ENCODE data around the gene CYTIP.
"Not testable (repeated sequence)": the region's sequence is repeated elsewhere in the genome, so short reads cannot be mapped to it uniquely, and the experiment has no call there.

CYTIP gene

DNA sequence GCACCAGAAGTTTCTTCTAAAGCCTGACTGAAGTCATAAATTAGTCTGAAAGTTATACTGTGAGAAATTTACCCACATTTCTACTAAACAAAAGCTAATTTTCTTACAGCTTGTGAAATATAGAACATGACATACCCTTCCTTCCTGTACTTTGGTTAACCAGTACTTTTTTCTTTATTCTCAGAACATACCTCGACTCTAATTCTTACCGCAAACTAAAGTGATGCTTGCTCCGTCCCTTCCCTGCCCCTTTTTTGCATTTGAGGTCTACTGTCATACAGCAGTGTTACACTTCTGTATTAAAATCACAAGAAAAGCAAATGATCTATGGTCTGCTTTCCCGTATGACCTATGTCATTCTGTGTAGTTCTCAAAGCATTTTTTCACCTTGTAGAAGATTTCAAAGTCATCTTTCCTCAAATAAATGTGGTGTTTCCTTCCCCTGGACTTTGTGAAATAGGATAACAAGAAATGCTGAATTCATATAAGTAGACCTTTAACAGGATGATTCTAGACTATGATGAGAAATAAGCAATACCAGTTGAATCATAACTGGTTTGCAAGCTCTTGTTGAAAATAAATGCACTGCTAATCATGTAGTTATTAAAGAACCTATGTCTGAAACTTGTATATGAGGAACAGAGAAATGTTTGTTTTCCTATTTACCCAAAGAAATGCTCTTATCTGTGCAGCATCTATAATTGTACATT, 30.4 kb downstream of the CYTIP start:
- TF ChIP-seq, protein P1, sequence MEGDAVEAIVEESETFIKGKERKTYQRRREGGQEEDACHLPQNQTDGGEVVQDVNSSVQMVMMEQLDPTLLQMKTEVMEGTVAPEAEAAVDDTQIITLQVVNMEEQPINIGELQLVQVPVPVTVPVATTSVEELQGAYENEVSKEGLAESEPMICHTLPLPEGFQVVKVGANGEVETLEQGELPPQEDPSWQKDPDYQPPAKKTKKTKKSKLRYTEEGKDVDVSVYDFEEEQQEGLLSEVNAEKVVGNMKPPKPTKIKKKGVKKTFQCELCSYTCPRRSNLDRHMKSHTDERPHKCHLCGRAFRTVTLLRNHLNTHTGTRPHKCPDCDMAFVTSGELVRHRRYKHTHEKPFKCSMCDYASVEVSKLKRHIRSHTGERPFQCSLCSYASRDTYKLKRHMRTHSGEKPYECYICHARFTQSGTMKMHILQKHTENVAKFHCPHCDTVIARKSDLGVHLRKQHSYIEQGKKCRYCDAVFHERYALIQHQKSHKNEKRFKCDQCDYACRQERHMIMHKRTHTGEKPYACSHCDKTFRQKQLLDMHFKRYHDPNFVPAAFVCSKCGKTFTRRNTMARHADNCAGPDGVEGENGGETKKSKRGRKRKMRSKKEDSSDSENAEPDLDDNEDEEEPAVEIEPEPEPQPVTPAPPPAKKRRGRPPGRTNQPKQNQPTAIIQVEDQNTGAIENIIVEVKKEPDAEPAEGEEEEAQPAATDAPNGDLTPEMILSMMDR (IDR thresholded peaks at IDR 0.05; ENCODE audit: borderline replicate concordance, control extremely low read depth, extremely low read depth, insufficient read depth, missing control alignments), result no peak
- in situ Hi-C loops (cut with MboI; ENCODE audit: low sequenced_read_pairs, unreplicated experiment), result no loop called here
- DNase-seq (ENCODE audit: low spot score), result peak; percentile 55

DNA sequence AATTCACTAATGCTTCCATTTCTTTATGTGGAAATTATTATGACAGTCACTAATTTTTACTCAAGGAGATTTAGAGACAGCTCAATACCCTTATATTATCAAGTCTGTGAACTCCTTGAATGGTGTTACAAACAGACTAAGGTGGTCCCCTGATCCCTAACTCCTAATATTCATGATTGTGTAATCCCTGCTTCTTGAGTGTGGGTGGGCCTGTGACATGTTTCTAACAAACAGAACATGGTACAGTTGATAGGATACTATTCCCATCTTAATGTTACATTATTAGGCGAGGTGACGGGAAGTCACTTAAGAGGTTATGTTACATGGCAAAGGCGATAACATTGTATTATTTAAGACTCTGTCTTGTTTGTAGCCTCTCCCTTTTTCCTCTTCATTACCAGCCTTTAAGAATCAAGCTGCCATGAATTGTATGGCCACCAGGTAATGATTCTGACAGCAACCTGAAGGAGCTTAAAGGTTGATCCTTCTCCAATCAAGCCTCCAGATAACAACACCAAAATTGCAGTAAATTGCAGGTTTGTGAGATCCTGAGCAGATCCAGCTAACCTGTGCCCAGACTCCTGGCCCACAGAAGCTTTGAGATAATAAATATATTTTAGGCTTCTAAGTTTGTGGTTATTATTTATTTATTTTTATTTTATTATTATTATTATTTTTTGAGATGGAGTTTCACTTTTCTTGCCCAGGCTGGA, 32.1 kb downstream of the CYTIP start:
- no peak for DNase-seq (ENCODE audit: low spot score)
- TF ChIP-seq, protein P1 (IDR thresholded peaks at IDR 0.05; ENCODE audit: borderline replicate concordance, control extremely low read depth, extremely low read depth, insufficient read depth, missing control alignments), result no peak
- in situ Hi-C loops (cut with MboI; ENCODE audit: low sequenced_read_pairs, unreplicated experiment), result no loop called here

DNA sequence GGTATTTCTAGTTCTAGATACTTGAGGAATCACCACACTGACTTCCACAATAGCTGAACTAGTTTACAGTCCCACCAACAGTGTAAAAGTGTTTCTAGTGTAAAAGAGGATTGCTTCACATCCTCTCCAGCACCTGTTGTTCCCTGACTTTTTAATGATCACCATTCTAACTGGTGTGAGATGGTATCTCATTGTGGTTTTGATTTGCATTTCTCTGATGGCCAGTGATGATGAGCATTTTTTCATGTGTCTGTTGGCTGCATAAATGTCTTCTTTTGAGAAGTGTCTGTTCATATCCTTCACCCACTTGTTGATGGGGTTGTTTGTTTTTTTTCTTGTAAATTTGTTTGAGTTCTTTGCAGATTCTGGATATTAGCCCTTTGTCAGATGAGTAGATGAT, 38.5 kb downstream of the CYTIP start:
- DNase-seq (ENCODE audit: low spot score); in situ Hi-C loops (cut with MboI; ENCODE audit: low sequenced_read_pairs, unreplicated experiment): not testable (repeated sequence)

DNA sequence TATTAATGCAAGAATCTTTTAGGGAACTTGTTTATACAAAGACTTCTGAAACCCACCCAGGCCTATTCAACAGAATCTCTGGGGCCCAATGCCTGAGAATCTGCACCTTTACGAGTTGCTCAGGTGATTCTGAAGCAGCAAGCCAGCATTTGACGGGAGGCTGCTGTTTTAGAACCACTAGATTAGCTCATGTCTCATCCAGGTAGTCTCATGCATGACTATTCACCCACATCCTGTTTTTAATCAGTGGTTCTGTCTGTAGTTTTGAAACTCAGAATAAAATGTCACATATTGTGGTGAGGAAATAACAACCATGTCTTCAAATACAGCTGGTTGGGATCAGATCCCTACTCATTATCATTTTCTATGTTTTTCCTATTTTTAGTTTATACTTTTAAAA, 39.5 kb downstream of the CYTIP start:
- peak; percentile 72 for DNase-seq (ENCODE audit: low spot score)
- TF ChIP-seq, protein P1 (IDR thresholded peaks at IDR 0.05; ENCODE audit: borderline replicate concordance, control extremely low read depth, extremely low read depth, insufficient read depth, missing control alignments), result no peak
- in situ Hi-C loops (cut with MboI; ENCODE audit: low sequenced_read_pairs, unreplicated experiment), result no loop called here

DNA sequence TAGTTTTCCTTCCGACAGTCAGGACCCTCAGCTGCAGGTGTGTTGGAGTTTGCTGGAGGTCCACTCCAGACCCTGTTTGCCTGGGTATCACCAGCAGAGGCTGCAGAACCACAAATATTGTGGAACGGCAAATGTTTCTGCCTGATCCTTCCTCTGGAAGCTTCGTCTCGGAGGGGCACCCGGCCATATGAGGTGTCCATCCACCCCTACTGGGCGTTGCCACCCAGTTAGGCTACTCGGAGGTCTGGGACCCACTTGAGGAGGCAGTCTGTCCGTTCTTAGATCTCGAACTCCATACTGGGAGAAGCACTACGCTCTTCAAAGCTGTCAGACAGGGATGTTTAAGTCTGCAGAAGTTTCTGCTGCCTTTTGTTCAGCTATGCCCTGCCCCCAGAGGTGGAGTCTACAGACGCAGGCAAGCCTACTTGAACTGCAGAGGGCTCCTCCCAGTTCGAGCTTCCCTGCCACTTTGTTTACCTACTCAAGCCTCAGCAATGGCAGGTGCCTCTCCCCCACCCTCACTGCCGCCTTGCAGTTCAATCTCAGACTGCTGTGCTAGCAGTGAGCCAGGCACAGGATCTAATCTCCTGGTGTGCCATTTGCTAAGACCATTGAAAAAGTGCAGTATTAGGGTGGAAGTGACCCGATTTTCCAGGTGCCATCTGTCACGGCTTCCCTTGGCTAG, 40.9 kb downstream of the CYTIP start:
- in situ Hi-C loops (cut with MboI; ENCODE audit: low sequenced_read_pairs, unreplicated experiment); DNase-seq (ENCODE audit: low spot score): not testable (repeated sequence)

DNA sequence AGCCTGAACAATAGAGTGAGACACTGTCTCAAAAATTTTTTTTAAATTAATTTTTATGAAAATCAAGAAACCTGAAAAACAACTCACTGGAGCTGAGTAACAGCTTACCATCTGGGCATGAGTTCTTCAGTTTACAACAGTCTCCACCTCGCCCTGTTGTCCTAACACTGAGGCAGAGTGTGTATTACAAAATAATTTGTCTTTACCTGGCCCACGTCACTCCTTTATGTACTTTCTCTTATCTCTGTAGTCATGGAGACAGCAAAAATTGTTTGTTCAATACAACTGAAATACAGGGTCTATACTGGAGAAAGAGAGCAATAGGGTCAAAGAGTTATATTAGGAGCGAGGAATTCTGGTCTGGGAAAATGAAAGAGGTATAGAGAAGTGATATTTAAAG, 48.1 kb downstream of the CYTIP start:
- no peak for DNase-seq (ENCODE audit: low spot score)
- TF ChIP-seq, protein P1 (IDR thresholded peaks at IDR 0.05; ENCODE audit: borderline replicate concordance, control extremely low read depth, extremely low read depth, insufficient read depth, missing control alignments), result no peak
- in situ Hi-C loops (cut with MboI; ENCODE audit: low sequenced_read_pairs, unreplicated experiment), result no loop called here

DNA sequence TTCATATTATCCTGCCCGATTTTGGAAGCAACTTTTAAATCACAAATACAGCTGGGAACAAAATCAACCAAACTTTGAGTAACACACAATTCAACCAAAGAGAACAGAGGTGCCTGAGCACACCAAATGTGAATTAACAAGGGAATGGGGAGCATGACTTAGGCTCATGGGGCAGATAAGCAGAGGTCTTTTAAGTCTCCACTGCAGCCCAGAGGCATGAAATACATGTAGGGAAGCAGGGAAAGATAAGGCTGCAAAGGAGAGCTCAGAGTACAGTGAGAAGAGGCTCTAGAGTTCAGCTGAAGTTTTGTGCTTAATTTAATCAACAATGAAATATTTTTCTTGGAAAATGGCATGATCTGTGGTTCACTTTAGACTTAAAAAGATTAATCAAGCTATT, 49.0 kb downstream of the CYTIP start:
- in situ Hi-C loops (cut with MboI; ENCODE audit: low sequenced_read_pairs, unreplicated experiment), result no loop called here
- TF ChIP-seq, protein P1 (IDR thresholded peaks at IDR 0.05; ENCODE audit: borderline replicate concordance, control extremely low read depth, extremely low read depth, insufficient read depth, missing control alignments), result no peak
- no peak for DNase-seq (ENCODE audit: low spot score)
